Measurements from ENCODE around the gene LRMDA. TPM values are rescaled to one million over a fixed set of nuclear protein-coding genes. Genes with fewer than 3 reads are reported as not detected.

The LRMDA gene
- total and polyA plus RNA-seq, 2 of the 13 experiments (the other 11 are each of a cell fraction or from before 2014, with no cell fraction given): 13.4 to 22.0 TPM

GRCh38 chr10:75755528-75755927 is 324.1 kb downstream of the LRMDA start (continued):
- TF ChIP-seq ZNF512B (CRISPR knock-in tag; IDR thresholded peaks at IDR 0.05; ENCODE audit: borderline replicate concordance) (no peak), ZBTB40 (IDR thresholded peaks at IDR 0.05) (no peak), ZBTB40 (CRISPR knock-in tag; IDR thresholded peaks at IDR 0.05) (peak; percentile 67), HIVEP1 (CRISPR knock-in tag; IDR thresholded peaks at IDR 0.05) (no peak; the same call in 1 of the 2 replicates), LBX2 (CRISPR knock-in tag; IDR thresholded peaks at IDR 0.05; ENCODE audit: borderline replicate concordance) (no peak), GLMP (CRISPR knock-in tag; IDR thresholded peaks at IDR 0.05; ENCODE audit: borderline replicate concordance) (no peak), NR2F1 (CRISPR knock-in tag; IDR thresholded peaks at IDR 0.05) (peak in 1 of 2 experiments; percentile 23; a peak in 1 of 4 replicates), ZKSCAN5 (CRISPR knock-in tag; IDR thresholded peaks at IDR 0.05) (no peak), ZNF503 (CRISPR knock-in tag; IDR thresholded peaks at IDR 0.05) (peak; percentile 67; the same call in 1 of the 2 replicates), CERS6 (CRISPR knock-in tag; IDR thresholded peaks at IDR 0.05) (no peak), MAX (IDR thresholded peaks at IDR 0.05) (peak; percentile 81)

Data from HepG2 (cell line).